Naive thymus-derived CD8-positive, alpha-beta T cell (primary cell): Measurements from ENCODE around the gene ZNF597. TPM values are rescaled to one million over a fixed set of nuclear protein-coding genes. Genes with fewer than 3 reads are reported as not detected.
"Not testable (repeated sequence)": the region's sequence is repeated elsewhere in the genome, so short reads cannot be mapped to it uniquely, and the experiment has no call there.

Source experiments
- ATAC-seq, 2 donors: fragments of 150-1000 bp; cut with Tn5 transposase in 1 of 2; sonication (Bioruptor Pico), chemical (Tn5 transposase) in 1 of 2; 1 replicate in 1 of 2; 2 replicates in 1 of 2; pipeline ENCODE4 v1.10.0; 2021; ENCODE audit warnings: mild to moderate bottlenecking in 2 of 2, moderate library complexity in 2 of 2
- POLR2A ChIA-PET: fragments of 350-600 bp; sonication (Branson Sonifier 250); formaldehyde crosslinking; loops from one replicate; lab custom pipeline; 2021; ENCODE audit warnings: antibody characterized with exemption; lab: Charles Lee
- DNase-seq, 10 donors: peaks; one replicate each; pipeline versions ENCODE4 v3.0.0 to v3.0.0-alpha.2; 2020 to 2022
- H3K27ac Mint-ChIP-seq, 10 donors: one replicate each; pipeline ENCODE4 v1.8.0; 2020 to 2022; ENCODE audit warnings: mild to moderate bottlenecking in 10 of 10, mixed read lengths in 10 of 10, moderate library complexity in 4 of 10, inconsistent platforms in 1 of 10
- H3K27me3 Mint-ChIP-seq, 5 donors: one replicate each; pipeline ENCODE4 v1.8.0; 2021 to 2022; ENCODE audit warnings: mixed read lengths in 5 of 5
- H3K36me3 Mint-ChIP-seq, 3 donors: one replicate each; pipeline ENCODE4 v1.8.0; 2020 to 2022; ENCODE audit warnings: mixed read lengths in 3 of 3, mild to moderate bottlenecking in 2 of 3, inconsistent platforms in 1 of 3
- H3K4me1 Mint-ChIP-seq, 4 donors: one replicate each; pipeline ENCODE4 v1.8.0; 2021 to 2022; ENCODE audit warnings: mixed read lengths in 4 of 4
- H3K4me3 Mint-ChIP-seq, 10 donors: one replicate each; pipeline ENCODE4 v1.8.0; 2020 to 2022; ENCODE audit warnings: mild to moderate bottlenecking in 10 of 10, mixed read lengths in 10 of 10, moderate library complexity in 6 of 10, inconsistent platforms in 1 of 10
- H3K9me3 Mint-ChIP-seq, 9 donors: one replicate each; pipeline ENCODE4 v1.8.0; 2020 to 2022; ENCODE audit warnings: mixed read lengths in 9 of 9, mild to moderate bottlenecking in 3 of 9, inconsistent platforms in 1 of 9, moderate library complexity in 1 of 9
- polyA plus RNA-seq, 3 donors: library from polyadenylated mRNA; unstranded; fragments of 300-500 nt; fragmentation: Illumina TruSeq; gene quantifications; one replicate each; pipeline ENCODE4 v1.2.3, GENCODE V29; 2021
- total RNA-seq, 8 experiments: library from RNA in 2 of 8; stranded (reverse) in 2 of 8; gene quantifications; one replicate each; pipeline ENCODE4 v1.2.3 and lab custom pipeline; 2021 to 2026

Gene ZNF597
- total and polyA plus RNA-seq, 5 experiments from 2014 or later: 1.1 to 5.8 (median 2.3) TPM

DNA sequence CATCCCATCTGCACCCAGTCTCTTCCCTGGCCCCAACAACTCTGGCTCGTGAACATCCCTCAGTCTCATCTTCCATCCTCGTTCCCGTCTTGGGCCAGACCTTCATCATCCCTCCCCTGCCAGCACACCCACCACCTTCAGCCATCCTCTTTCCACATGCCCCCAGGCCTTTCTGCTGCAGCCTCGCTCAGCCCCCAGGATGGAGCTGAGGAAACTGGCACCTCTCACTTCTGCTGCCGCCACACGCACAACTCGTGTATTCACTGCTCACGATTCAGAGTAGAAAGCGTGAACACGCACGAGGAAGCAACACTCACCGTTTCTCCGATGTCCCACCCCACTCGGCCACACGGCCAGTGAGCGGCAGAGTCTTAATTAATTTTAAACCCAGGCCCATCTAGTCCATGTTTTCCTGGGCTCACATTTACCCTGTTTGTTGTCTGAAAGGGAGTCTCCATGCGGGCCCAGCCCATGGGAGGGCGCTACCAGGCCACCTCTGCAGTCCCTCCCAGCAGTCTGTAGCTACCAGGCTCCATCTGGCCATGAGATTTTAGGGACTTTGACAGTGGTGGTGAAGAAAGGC, 39.4 kb upstream of the ZNF597 start:
- peak overlapping the region in 4 of 10 donors; percentile 24 to 84 (median 58) for H3K27ac Mint-ChIP-seq
- H3K4me1 Mint-ChIP-seq: peaks cover 0 to 19% (median 9%) of the 10 kb centered on the region in 4 donors
- no peaks in the 10 kb centered on the region for H3K9me3 Mint-ChIP-seq
- H3K27me3 Mint-ChIP-seq: no peaks in the 10 kb centered on the region
- DNase-seq (no peak), ATAC-seq (no peak)
- POLR2A ChIA-PET: interaction anchor here (0.6 kb wide), 1 partner anchor 80 kb away, joined by 4 read pairs; no protein-coding TSS in a partner anchor
- peaks cover 0 to 77% (median 8%) of the 10 kb centered on the region in 3 donors for H3K36me3 Mint-ChIP-seq
- H3K4me3 Mint-ChIP-seq: no peak overlapping the region

DNA sequence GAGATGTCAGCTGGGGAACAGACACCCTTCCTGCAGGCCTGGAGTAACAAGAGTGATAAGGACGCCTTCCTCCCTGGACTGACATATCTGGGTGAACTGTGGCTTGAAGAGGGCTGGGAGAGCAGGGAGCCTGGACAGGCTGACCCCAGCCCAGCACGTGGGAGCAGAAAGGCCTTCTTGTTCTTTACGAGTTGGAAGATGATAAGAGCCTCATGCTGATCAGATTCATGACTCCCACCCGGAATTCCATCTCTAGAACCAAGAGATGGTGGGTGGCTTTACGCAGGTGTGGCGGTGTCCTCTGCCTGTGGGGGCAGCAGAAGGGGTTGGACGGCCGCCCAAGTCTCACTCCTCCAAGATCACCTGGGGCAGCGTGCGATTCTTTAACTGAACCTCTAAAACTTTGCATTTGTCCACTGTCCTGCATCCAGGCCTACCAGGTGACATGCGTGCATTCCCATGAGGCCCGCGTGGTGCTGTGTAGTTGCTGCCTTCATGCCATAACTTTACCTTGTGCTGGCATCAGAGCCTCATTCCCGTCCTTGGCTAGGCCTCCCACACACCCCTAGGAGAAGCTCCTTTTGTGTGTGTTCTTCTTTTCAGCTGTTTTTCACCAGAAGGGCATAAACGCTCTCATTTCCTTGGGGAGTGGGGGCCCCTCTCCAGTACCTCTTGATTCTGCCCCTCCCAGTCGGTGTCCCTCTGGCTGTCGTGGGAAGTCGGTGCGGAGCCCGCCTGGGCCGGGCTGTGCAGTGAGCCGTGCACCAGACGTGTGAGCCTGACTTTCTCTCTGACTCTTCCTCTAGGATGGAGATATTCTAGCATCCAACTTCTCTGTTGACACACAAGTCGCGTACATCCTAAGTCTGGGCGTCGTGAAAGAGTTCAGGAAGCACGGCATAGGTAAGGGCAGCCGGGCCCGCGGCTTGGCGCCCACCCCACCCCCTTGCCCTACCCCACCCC, 38.7 kb upstream of the ZNF597 start:
- Mint-ChIP-seq H3K36me3 (peaks cover 0 to 81% (median 8%) of the 10 kb centered on the region in 3 donors), H3K9me3 (no peaks in the 10 kb centered on the region), H3K27me3 (no peaks in the 10 kb centered on the region), H3K4me1 (peaks cover 0 to 19% (median 9%) of the 10 kb centered on the region in 4 donors), H3K4me3 (no peak overlapping the region), H3K27ac (peak overlapping the region in 6 of 10 donors; percentile 31 to 84 (median 67))
- DNase-seq: no peak
- no peak for ATAC-seq
- POLR2A ChIA-PET: no interaction called here

DNA sequence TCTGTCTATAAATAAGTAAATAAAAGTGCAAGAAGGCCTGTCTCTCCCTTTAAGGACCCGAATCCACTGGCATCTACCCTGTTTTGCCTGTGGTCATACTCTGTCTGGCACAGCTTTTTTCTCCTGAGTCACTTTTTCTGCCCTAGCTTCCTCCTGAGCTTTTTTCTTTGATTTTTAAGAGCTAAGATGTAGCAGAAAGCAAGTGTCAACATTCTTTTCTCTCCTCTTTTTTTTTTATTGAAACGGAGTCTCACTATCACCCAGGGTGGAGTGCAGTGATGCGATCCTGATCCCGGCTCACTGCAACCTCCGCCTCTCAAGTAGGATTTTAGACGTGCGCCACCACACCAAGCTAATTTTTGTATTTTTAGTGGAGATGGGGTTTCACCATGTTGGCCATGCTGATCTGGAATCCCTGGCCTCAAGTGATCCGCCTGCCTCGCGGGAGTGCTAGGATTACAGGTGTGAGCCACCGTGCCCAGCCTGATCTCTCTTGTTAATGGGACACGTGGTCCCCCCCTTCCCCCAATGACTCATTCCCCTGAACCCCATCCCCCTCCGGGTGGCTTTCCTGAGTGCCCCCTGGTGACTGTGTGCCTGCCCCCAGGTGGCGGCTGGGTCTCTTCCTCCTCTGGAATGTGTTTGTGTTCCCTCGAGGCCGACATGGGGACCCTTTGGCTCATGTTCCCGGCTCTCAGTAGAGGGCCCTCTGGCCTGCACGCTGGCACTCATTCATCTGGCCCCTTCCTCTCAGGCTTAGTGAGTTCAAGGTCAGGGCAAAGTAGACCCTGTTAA, 37.8 kb upstream of the ZNF597 start:
- DNase-seq (no peak), ATAC-seq (no peak)
- POLR2A ChIA-PET: no interaction called here
- Mint-ChIP-seq H3K27me3 (no peaks in the 10 kb centered on the region), H3K36me3 (peaks cover 0 to 82% (median 8%) of the 10 kb centered on the region in 3 donors), H3K4me1 (peaks cover 0 to 19% (median 9%) of the 10 kb centered on the region in 4 donors), H3K27ac (peak overlapping the region in 4 of 10 donors; percentile 60 to 84 (median 81)), H3K4me3 (no peak overlapping the region), H3K9me3 (no peaks in the 10 kb centered on the region)

DNA sequence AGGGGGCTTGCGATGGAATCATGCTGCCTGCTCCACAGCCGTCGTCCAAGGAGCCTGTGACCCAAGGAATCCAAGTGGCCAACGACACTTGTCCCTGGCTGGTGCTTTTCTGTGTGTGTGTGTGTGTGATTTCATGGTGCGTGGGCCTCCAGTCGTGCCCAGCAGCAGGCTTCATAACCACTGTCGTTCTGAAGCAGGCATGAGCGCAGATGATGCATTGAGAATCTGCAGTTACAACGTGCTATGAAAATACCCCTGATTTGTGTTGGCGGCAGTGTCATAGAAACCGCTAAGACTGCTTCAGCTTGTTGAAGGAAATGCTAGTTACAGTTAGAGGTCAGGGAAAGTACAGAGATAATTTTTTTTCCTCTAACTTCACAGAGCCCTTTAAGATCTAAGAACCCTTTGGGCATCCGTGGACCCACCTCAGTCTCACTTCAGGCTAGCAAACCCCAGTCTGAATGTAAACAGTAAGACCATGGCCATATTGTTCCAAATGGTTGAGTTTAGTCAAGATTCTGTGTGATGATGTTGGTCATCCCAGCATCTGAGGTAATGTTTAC, 36.4 kb upstream of the ZNF597 start:
- Mint-ChIP-seq H3K4me1 (peaks cover 0 to 25% (median 14%) of the 10 kb centered on the region in 4 donors), H3K9me3 (no peaks in the 10 kb centered on the region), H3K36me3 (peaks cover 0 to 82% (median 8%) of the 10 kb centered on the region in 3 donors), H3K4me3 (no peak overlapping the region), H3K27me3 (no peaks in the 10 kb centered on the region), H3K27ac (peak overlapping the region in 8 of 10 donors; percentile 19 to 92 (median 62))
- ATAC-seq (peak; percentile 33 to 62), DNase-seq (peak in 2 of 10 donors; percentile 8 to 48)
- POLR2A ChIA-PET: interaction anchor here (0.7 kb wide), 2 partner anchors 13 to 81 kb away, joined by 4 read pairs; no protein-coding TSS in a partner anchor

DNA sequence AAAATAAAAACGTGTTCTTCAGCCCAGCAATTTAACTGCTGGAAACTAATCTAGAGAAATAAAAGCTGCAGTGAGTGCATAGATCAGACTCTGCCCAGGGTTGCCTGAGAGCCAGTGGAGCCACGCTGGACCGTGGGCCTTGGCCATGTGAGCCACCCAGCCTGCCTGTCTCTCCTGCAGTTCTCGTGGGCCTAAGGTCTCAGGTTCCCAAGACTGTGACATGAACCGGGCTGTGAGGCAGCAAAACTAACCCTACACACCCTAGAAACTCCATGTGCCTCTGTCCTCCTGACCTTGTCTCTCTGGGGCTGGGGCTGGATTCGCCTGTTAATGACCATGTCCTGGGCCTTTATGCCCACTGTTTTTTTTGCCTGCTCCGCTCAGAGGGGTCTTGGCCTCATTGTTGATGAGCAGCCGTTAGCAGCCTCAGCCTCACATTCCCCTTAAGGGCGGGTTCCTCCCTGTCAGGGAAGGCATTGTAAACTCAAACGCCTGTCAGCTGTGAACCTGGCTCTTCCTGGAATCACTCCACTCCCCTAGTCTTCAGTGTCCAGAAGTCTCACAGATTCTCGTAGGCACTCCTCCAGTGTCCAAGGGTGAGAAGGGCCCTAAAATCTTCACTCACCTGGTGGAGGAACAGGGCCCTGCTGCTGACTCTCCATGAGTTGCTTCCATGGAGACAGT, 35.1 kb upstream of the ZNF597 start:
- Mint-ChIP-seq H3K27ac (peak overlapping the region in 4 of 10 donors; percentile 36 to 77 (median 65)), H3K4me1 (peaks cover 6 to 34% (median 14%) of the 10 kb centered on the region in 4 donors), H3K4me3 (no peak overlapping the region), H3K9me3 (no peaks in the 10 kb centered on the region), H3K27me3 (no peaks in the 10 kb centered on the region), H3K36me3 (peaks cover 0 to 70% (median 8%) of the 10 kb centered on the region in 3 donors)
- POLR2A ChIA-PET: no interaction called here
- no peak for ATAC-seq
- peak in 1 of 10 donors; percentile 32 for DNase-seq

DNA sequence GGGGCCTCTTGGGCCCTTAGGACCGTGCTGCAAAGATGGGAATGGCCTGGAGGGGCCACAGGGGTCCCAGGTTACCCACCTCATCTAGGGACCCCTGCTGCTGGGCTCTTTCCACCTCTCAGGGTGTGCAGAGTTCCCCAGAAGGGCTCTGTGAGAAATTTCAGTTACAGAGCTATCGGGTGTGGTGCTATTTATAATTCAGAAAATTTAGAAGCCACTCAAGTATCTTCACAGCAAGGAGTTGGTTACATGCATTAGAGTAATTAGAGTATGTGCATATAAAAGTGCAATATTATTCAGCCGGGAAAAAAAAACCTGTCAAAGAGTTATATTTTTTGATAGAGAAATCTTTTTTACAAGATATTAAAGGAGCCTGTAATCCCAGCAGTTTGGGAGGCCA, 33.1 kb upstream of the ZNF597 start:
- H3K4me1 Mint-ChIP-seq: peaks cover 10 to 45% (median 21%) of the 10 kb centered on the region in 4 donors
- ATAC-seq (no peak), DNase-seq (no peak)
- H3K4me3 Mint-ChIP-seq: no peak overlapping the region
- H3K27me3 Mint-ChIP-seq: no peaks in the 10 kb centered on the region
- H3K27ac Mint-ChIP-seq: peak overlapping the region in 2 of 10 donors; percentile 24 to 81
- no peaks in the 10 kb centered on the region for H3K9me3 Mint-ChIP-seq
- H3K36me3 Mint-ChIP-seq: peaks cover 0 to 64% (median 6%) of the 10 kb centered on the region in 3 donors
- POLR2A ChIA-PET: no interaction called here

DNA sequence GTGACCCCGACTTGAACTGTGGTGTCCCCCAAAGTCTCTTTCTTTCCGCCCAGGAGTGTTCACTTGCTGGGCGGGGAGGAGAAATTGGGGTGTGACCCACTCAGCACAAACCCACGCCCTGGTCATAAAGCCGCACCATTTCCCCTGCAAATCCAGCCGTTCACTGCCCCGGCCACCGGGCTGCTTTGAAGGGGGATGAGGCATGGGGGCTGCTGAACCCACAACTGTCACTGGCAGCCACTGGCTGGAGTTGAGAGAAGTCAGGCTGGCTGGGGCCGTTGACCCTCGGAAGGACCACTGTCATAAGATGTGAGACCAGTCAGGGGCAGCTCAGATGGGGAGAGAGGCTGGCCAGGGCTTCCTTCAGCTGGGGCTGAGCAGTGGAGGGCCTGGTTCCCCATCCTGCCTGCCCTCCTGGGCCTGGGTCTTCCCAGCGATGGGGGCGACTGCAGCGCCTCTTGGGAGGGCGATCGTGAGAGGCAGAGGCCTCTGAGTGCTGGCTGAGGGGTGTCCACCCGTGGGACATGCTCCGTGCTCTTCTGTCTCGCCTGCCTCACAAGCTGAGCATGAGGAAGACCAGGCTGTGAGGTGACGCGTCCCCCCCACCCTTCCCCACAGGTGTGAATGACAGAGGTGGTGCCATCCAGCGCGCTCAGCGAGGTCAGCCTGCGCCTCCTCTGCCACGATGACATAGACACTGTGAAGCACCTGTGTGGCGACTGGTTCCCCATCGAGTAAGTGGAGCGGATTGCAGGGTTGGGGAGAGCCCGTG, 32.5 kb upstream of the ZNF597 start:
- ATAC-seq: no peak
- H3K9me3 Mint-ChIP-seq: no peaks in the 10 kb centered on the region
- H3K27me3 Mint-ChIP-seq: no peaks in the 10 kb centered on the region
- POLR2A ChIA-PET: no interaction called here
- peak overlapping the region in 3 of 10 donors; percentile 27 to 81 (median 59) for H3K27ac Mint-ChIP-seq
- peaks cover 0 to 57% (median 6%) of the 10 kb centered on the region in 3 donors for H3K36me3 Mint-ChIP-seq
- H3K4me1 Mint-ChIP-seq: peaks cover 10 to 48% (median 23%) of the 10 kb centered on the region in 4 donors
- peak in 1 of 10 donors; percentile 45 for DNase-seq
- no peak overlapping the region for H3K4me3 Mint-ChIP-seq

DNA sequence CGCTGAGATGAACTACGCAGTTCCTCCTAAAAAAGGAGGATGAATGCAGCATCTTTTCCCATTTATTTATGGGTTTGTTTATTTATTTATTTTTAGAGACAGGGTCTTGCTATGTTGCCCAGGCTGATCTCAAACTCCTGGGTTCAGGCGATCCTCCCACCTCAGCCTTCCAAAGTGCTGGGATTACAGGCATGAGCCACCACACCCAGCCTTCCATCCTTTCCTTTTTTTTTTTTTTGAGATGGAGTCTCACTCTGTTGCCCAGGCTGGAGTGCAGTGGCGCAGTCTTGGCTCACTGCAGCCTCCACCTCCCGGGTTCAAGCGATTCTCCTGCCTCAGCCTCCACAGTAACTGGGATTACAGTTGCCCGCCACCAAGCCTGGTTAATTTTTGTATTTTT, 31.6 kb upstream of the ZNF597 start:
- POLR2A ChIA-PET: interaction anchor here (0.7 kb wide), 1 partner anchor 14 kb away, joined by 3 read pairs; no protein-coding TSS in a partner anchor
- ATAC-seq, H3K9me3 Mint-ChIP-seq, H3K4me3 Mint-ChIP-seq, H3K27me3 Mint-ChIP-seq, DNase-seq: not testable (repeated sequence)
- Mint-ChIP-seq H3K36me3 (peaks cover 0 to 48% (median 6%) of the 10 kb centered on the region in 3 donors), H3K27ac (peak overlapping the region in 2 of 10 donors; percentile 7 to 81), H3K4me1 (peaks cover 10 to 50% (median 27%) of the 10 kb centered on the region in 4 donors)

DNA sequence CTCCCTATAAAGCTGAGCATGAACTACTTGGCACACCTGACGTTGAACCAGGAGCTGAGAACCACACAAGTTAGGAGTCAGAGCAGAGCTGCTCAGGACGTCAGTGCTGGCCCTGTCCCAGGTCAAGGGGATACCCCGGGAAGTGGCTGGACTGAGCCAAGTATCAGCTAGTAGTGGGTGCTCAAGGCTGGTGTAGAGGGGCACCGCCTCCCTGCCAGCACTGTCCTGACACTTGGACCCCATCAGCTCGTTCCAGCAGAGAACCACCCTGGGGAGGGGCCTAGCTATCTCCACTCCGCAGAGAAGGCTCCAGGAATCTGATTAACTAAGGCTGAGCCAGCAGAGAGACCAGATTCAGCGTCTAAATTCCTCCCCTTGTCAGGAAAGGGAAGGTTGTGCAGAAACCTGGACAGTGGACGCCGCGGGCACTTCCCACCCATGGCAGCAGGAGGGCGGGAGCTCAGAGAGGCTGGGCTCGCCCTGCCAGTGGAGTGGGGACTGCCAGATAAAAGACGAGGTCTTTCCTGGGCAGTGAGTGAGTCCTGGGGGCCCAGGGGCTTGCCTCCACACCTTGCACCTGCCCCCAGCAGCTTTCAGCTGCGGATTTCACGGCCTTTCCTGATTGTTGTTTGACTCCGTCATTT, 31.0 kb upstream of the ZNF597 start:
- no peaks in the 10 kb centered on the region for H3K9me3 Mint-ChIP-seq
- H3K36me3 Mint-ChIP-seq: peaks cover 0 to 42% (median 4%) of the 10 kb centered on the region in 3 donors
- peak in 1 of 10 donors; percentile 19 for DNase-seq
- H3K4me3 Mint-ChIP-seq: no peak overlapping the region
- ATAC-seq: no peak
- H3K4me1 Mint-ChIP-seq: peaks cover 14 to 51% (median 33%) of the 10 kb centered on the region in 4 donors
- H3K27me3 Mint-ChIP-seq: no peaks in the 10 kb centered on the region
- POLR2A ChIA-PET: interaction anchor here (0.6 to 1.2 kb wide), 3 partner anchors 14 to 316 kb away, joined by 3 to 4 read pairs (median 3); no protein-coding TSS in a partner anchor
- peak overlapping the region in 1 of 10 donors; percentile 8 for H3K27ac Mint-ChIP-seq

DNA sequence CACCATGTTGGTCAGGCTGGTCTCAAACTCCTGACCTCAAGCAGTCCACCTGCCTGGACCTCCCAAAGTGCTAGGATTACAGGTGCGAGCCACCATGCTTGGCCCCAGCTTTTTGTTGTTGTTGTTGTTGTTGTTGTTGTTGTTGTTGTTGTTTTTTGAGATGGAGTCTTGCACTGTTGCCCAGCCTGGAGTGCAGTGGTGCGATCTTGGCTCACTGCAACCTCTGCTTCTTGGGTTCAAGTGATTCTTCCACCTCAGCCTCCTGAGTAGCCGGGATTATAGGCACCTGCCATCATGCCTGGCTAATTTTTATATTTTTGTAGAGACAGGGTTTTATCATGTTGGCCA, 30.3 kb upstream of the ZNF597 start:
- H3K27me3 Mint-ChIP-seq, ATAC-seq, H3K9me3 Mint-ChIP-seq, DNase-seq, H3K4me3 Mint-ChIP-seq: not testable (repeated sequence)
- POLR2A ChIA-PET: interaction anchor here (0.6 to 1.2 kb wide), 2 partner anchors 36 to 315 kb away, joined by 3 to 4 read pairs; no protein-coding TSS in a partner anchor
- peaks cover 15 to 54% (median 36%) of the 10 kb centered on the region in 4 donors for H3K4me1 Mint-ChIP-seq
- peak overlapping the region in 6 of 10 donors; percentile 9 to 68 (median 44) for H3K27ac Mint-ChIP-seq
- peaks cover 0 to 35% (median 4%) of the 10 kb centered on the region in 3 donors for H3K36me3 Mint-ChIP-seq
